ENCODE measurements around the gene UVRAG. TPM values are rescaled to one million over a fixed set of nuclear protein-coding genes. Genes with fewer than 3 reads are reported as not detected.
"Not testable (repeated sequence)": the region's sequence is repeated elsewhere in the genome, so short reads cannot be mapped to it uniquely, and the experiment has no call there.

UVRAG gene
- total RNA-seq, 2 donors from 2014 or later: 10.9 to 31.0 TPM

DNA sequence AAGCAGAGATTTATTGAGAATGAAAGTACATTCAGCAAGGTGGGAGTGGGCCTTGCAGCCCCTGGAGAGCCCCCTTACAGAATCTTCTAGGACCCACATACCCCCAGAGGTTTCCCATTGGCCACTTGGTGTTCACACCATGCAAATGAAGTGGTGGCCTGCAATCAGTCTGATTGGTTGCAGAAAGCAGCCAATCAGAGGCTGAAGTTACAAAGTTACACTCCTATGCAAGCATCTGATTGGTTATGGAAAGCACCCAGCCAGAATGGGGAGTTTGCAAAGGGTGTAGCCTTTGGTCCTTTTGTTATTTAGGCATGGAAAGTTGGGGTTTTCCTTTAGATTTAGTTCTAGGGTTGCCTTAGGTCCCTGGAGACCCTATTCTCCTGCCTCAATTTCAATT lies 34.9 kb downstream of the UVRAG start:
- H3K4me1 ChIP-seq: no peaks in the 10 kb centered on the region
- no peak overlapping the region for H3K4me3 ChIP-seq
- H3K27me3 ChIP-seq: no peaks in the 10 kb centered on the region
- ATAC-seq: no peak
- intact Hi-C loops (cut with DNase I): no loop called here
- H3K27ac ChIP-seq: no peak overlapping the region
- no peaks in the 10 kb centered on the region for H3K36me3 ChIP-seq (replicated peaks in 1 of 2; ENCODE audit: insufficient read depth in 1 of 2, low read depth in 2 of 2)
- H3K9me3 ChIP-seq: no peaks in the 10 kb centered on the region
- no peak for DNase-seq
- TF ChIP-seq POLR2A (IDR thresholded peaks at IDR 0.05): no peak
- TF ChIP-seq, protein P1, sequence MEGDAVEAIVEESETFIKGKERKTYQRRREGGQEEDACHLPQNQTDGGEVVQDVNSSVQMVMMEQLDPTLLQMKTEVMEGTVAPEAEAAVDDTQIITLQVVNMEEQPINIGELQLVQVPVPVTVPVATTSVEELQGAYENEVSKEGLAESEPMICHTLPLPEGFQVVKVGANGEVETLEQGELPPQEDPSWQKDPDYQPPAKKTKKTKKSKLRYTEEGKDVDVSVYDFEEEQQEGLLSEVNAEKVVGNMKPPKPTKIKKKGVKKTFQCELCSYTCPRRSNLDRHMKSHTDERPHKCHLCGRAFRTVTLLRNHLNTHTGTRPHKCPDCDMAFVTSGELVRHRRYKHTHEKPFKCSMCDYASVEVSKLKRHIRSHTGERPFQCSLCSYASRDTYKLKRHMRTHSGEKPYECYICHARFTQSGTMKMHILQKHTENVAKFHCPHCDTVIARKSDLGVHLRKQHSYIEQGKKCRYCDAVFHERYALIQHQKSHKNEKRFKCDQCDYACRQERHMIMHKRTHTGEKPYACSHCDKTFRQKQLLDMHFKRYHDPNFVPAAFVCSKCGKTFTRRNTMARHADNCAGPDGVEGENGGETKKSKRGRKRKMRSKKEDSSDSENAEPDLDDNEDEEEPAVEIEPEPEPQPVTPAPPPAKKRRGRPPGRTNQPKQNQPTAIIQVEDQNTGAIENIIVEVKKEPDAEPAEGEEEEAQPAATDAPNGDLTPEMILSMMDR (IDR thresholded peaks at IDR 0.05): no peak

DNA sequence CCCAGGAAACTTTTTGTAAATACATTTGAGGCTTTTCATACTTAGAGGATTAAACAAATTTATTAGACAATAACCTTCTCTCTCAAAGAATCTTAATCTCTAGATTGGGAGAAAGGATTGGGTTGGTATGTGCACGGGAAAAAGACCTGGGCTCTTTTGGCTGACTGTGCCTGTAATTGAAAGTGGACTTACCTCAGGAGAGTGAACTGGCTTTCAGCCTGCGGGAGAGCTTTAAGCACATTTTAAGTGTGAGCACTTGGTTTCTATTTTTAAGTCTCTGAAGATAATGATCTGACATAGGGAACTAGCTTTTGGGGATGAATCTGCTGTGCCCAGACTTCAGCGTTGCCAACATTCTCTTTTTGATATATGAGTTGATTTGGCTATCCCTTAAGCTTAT lies 35.8 kb downstream of the UVRAG start:
- Histone ChIP-seq H3K36me3 (replicated peaks in 1 of 2; ENCODE audit: insufficient read depth in 1 of 2, low read depth in 2 of 2) (no peaks in the 10 kb centered on the region), H3K27me3 (no peaks in the 10 kb centered on the region), H3K4me1 (no peaks in the 10 kb centered on the region), H3K4me3 (no peak overlapping the region), H3K9me3 (no peaks in the 10 kb centered on the region), H3K27ac (no peak overlapping the region)
- intact Hi-C loops (cut with DNase I): no loop called here
- TF ChIP-seq POLR2A (IDR thresholded peaks at IDR 0.05): no peak
- TF ChIP-seq, protein P1 (IDR thresholded peaks at IDR 0.05): no peak
- ATAC-seq (no peak), DNase-seq (no peak)
- 45 to 64% methylated on average over 3 of the region's 3 CpGs for WGBS, 2 donors

DNA sequence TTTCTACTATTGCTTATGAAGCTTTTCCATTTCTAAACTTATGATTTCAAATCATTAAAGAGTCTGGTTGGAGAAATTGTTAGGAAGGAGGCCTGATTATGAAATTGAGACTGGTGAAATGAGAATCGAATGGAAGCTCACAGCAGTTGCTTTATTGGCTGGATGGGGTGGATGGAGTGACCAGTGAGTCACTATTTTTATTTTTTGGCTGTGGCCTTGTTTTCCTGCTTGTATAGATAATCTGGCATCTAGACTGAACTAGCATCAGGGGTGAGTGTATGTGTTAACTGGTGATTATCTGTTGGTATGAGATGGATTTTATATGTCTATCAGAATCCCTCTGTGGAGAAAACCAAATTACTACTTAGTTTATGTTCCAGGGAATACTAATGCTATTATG lies 36.2 kb downstream of the UVRAG start:
- Histone ChIP-seq H3K9me3 (no peaks in the 10 kb centered on the region), H3K4me3 (no peak overlapping the region), H3K27ac (no peak overlapping the region), H3K27me3 (no peaks in the 10 kb centered on the region), H3K4me1 (no peaks in the 10 kb centered on the region), H3K36me3 (replicated peaks in 1 of 2; ENCODE audit: insufficient read depth in 1 of 2, low read depth in 2 of 2) (no peaks in the 10 kb centered on the region)
- intact Hi-C loops (cut with DNase I): no loop called here
- TF ChIP-seq POLR2A (IDR thresholded peaks at IDR 0.05): no peak
- TF ChIP-seq, protein P1 (IDR thresholded peaks at IDR 0.05): no peak
- ATAC-seq (no peak), DNase-seq (no peak)
- 65 to 94% methylated on average over 1 of the region's 1 CpG for WGBS, 2 donors

DNA sequence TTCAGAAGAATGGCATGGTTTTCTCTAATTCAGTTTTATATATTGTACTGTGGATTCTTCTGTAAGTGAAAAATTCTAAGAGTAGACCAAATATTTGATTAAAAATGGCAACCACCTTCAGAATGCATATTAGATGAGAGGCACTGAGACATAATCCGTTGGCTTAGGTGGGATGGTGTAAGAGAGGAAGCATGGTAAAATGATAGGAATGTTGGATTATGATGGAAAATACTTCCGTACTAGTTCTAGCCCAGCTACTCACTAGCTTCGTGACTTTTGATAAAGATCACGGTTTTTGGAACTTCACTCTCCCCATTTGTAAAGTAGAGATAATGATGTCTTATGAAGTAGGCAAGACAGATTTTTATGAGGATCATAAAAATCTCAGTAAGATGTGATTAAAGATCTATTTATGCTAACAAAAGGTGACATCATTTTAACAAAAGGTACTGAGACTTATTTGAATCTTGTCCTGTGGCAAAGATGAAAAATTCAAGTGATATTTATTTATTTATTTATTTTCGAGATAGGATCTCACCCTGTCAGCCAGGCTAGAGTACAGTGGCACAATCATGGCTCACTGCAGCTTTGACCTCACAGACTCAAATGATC lies 37.5 kb downstream of the UVRAG start:
- intact Hi-C loops (cut with DNase I): no loop called here

DNA sequence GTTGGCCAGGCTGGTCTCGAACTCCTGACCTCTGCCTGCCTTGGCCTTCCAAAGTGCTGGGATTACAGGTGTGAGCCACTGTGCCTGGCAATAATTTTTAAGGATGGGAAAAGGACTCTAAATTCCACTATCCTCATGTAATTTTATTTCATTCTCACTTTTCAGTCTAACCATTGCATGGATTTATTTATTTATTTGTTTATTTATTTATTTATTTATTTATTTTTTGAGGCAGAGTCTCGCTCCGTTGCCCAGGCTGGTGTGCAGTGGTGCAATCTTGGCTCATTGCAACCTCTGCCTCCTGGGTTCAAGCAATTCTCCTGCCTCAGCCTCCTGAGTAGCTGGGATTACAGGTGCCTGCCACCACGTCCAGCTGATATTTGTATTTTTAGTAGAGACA lies 38.6 kb downstream of the UVRAG start:
- H3K4me1 ChIP-seq; H3K27me3 ChIP-seq; ATAC-seq; H3K9me3 ChIP-seq; H3K36me3 ChIP-seq (replicated peaks in 1 of 2; ENCODE audit: insufficient read depth in 1 of 2, low read depth in 2 of 2); H3K27ac ChIP-seq; intact Hi-C loops (cut with DNase I); H3K4me3 ChIP-seq; DNase-seq: not testable (repeated sequence)
- WGBS, 2 donors: 95 to 98% methylated on average over 4 of the region's 4 CpGs

More for the DNA sequence above, 37.5 kb downstream of the UVRAG start:
- DNase-seq (no peak), ATAC-seq (no peak)
- Histone ChIP-seq H3K4me1 (no peaks in the 10 kb centered on the region), H3K9me3 (no peaks in the 10 kb centered on the region), H3K27ac (no peak overlapping the region), H3K36me3 (replicated peaks in 1 of 2; ENCODE audit: insufficient read depth in 1 of 2, low read depth in 2 of 2) (no peaks in the 10 kb centered on the region), H3K4me3 (no peak overlapping the region), H3K27me3 (no peaks in the 10 kb centered on the region)
- WGBS, 2 donors: 85 to 87% methylated on average over 5 of the region's 5 CpGs
- no peak for TF ChIP-seq POLR2A (IDR thresholded peaks at IDR 0.05)
- TF ChIP-seq, protein P1 (IDR thresholded peaks at IDR 0.05): no peak
